GM19438 (cell line): ENCODE results near the gene RNF222.
"Not testable (repeated sequence)": the region's sequence is repeated elsewhere in the genome, so short reads cannot be mapped to it uniquely, and the experiment has no call there.

Source experiments
- ATAC-seq: cut with Tn5 transposase; IDR thresholded peaks from one replicate; pipeline ENCODE4 v1.9.1; 2021; ENCODE audit warnings: low read depth; ENCODE audit not compliant: unreplicated experiment

The RNF222 gene

DNA sequence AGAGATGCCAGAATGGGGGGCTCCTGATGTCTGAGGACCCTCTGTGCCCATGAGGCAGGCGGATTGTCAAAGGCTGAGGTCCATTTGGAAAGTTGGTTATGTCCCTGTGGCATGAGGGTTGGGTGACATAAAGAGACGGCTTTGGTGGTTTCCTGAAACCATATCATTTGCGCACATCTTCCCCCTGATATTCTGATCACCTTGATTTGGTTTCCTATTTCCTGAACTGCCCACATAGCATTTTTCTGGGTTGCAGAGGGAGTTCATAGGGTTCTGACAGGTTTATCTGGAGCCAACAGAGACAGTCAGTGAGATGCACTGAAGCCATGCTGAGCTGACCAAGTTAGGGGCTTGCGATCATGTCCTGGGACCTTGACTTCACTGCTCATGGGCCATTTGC lies 15.7 kb upstream of the RNF222 start:
- no peak for ATAC-seq

DNA sequence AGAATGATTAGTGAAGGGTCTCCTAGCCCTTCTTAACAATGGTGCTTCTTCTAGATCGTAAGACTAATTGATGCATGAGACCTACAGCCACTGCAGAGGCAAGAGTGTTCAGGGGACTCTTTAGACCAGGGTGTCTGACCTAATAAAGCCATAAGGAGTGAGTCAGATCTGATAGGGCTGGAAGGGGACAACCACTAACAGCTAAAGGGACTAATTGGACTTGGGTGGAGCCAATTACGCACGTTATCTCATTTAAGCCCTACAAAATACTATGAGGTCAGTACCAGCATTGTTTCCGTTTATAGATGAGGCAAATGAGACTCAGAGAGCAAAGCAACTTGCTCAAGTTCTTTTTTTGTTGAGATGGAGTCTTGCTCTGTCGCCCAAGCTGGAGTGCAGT lies 14.5 kb upstream of the RNF222 start:
- no peak for ATAC-seq

DNA sequence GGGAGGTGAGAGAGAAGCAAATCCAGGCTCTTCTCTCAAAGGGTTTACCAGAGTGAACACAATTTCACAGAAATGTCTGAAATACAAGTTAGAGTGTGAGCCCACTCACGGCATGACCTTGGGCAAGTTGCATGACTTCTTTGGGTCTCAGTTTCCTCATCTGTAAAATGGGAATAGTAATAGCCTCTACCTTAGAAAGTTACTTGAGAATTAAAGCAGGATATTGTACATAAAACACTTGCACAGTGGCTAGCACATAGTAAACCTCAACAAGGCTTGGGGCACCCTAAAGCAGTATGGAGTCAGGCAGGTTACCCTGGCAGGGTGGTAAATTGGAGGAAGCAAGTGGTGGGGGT lies 13.2 kb upstream of the RNF222 start:
- ATAC-seq = no peak

DNA sequence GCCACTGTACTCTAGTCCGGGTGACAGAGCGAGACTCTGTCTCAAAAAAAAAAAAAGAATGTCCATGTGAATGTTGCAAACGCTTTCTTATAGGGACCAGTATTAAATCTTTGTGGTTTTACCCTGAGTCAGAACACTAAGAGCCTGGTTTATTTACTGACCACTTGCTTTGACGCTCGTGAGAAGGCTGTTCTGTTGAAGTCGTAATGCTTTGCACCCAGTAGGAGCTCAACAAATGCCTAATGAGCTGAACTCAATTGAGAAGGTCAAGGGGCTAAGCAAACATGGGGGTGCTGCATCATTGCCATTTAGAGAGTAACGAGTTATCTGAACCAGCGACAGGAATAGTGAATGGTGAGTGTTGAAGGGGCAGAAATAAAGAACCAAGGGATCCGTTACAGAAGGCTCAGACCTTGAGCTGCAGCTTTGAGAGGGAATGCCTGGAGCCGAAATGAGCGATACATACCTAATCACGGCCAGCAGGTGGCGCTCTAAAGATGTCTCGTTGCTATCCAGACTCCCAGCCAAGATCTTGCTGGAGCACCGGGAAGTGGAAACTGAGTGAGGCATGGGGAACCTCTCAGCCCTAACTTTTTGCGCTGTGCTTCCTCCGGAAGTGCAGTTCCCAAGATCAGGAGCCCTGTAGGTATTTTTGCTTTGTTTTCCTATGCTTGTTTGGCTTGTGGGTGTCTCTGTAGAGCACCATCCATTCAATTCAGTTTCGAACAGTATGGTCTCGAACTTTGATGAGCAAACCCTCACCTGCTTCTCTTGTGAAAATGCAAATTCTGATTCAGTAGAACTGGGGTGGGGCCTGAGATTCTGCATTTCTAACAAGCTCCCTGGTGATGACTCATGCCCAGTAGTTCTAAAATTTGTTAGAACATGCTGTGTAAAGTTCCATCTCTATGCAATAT lies 12.6 kb upstream of the RNF222 start:
- no peak for ATAC-seq

DNA sequence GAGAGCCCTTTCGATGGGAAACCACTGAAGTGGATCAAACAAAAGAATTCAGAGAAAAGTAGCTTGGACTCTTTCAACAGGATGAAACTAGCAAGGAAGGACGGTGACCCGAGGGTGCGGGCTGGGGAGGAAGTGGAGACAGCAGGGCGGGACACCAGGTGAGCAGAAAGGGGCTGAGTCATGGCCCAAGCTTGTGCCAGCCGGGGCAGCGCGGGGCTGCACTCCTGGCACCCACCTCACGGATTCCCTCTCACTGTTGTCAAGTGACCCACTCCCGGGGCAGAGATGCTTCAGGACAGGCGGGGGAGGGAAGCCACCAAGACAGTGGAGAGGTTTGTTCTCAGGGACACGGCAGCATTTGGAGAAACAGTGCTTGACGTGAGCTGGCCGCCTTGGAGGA lies 10.7 kb upstream of the RNF222 start:
- no peak for ATAC-seq

DNA sequence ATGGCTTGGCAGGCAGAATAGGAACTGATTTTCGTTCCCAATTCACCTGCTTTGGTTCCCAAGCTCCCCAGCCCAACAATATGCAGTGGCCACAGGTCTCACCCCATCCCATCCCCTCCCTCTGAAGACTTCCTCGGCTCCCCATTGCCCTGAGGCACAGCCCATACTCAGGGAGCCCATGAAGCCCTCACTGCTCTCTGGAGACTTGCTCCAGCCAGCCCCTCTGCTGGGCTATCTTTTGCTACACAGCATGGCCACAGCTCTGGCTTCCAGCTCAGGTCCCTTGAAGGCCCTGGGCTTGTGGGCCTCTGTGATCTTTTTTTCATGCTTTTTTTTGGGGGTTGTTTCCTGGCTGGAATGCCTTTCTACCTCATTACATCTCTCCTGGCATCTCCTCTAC lies 8.5 kb upstream of the RNF222 start:
- no peak for ATAC-seq

DNA sequence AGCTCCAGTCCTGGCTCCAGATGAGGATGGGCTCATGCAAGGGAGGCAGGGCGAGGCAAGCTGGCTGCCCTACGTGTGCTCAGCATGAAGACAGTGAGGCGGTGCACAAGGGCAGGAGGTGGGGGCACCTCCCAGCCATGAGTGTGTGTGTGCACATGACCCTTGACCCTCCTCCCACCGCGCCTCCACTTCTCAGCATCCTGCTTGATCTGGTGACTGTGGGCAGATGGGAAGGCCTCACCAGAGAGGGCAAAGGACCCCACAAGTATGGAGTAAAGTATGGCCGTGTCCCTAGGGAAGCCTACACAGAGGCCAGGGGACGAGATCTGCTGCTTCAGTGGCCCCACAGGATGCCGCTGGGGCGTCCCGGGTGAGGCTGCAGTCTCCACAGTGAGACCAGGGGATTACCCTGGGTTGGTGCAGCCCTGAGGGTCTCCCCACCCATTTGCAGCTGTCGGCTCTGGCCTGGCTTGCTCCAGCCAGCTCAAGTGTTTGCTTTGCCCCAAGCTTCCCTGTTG lies 7.9 kb upstream of the RNF222 start:
- ATAC-seq = no peak

DNA sequence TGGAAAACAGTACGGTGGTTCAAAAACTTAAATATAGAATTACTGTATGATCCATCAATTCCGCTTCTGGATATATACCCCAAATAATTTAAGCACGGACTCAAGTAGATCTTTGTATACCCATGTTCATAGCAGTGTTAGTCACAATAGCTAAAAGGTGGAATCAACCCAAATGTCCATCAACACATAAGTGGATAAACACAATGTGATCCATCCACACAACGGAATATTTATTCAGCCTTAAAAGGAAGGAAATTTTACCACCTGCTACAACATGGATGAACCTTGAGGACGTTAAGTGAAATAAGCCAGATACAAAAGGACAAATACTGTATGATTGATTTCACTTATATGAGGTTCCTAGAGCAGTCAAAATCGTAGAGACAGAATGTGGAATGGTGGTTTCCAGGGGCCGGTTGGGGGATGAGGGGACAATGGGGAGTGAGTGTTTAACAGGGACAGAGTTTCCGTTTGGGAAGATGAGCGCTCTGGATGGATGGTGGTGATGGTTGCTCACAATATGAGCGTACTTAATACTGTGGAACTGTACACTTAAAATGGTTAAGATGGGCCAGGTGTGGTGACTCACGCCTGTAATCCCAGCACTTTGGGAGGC lies 5.4 kb upstream of the RNF222 start:
- no peak for ATAC-seq

DNA sequence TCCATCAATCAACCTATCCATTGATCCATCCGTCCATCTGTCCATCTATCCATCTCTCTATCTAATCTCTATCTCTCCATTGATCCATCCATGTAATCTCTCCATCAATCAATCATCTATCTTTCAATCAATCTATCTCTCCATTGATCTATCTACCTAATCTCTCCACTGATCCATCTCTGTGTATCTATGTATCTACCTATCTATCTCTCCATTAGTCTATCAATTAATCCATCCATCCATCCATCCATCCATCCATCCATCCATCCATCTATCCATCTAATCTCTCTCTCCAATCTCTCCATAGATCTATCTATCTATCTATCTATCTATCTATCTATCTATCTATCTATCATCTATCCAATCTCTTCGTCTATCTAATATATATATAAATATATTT lies 3.5 kb upstream of the RNF222 start:
- ATAC-seq = no peak

DNA sequence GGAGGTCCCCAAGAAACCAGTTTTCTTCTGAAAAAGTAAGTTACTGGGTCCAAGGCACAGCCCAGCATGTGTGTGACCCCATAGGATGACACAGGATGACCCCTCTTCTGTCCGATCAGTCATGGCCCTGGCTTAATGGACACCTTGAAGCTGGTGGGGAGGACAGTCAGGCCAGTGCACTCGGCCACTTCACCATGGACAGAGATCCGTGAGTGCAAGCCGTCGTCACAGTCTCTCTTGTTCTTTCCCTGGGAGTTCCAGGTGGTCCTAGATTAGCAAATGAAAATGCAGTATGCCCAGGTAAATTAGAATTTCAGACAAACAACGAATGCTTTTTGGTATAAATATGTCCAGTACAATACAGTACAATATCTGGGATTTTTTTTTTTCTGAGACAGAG lies 1.4 kb upstream of the RNF222 start:
- no peak for ATAC-seq

DNA sequence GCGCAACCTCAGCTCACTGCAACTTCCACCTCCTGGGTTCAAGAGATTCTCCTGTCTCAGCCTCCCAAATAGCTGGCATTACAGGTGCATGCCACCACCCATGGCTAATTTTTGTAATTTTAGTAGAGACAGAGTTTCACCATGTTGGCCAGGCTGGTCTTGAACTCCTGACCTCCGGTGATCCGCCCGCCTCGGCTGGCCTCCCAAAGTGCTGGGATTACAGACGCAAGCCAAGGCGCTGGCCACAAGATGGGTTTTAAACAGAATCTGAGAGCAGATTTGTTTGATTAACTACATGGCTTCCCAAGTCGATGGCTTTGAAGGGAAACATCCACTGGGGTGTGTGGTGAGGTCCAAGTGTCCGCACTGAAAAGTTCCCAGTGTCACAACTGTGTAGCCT lies 3.1 kb downstream of the RNF222 start:
- ATAC-seq = not testable (repeated sequence)

DNA sequence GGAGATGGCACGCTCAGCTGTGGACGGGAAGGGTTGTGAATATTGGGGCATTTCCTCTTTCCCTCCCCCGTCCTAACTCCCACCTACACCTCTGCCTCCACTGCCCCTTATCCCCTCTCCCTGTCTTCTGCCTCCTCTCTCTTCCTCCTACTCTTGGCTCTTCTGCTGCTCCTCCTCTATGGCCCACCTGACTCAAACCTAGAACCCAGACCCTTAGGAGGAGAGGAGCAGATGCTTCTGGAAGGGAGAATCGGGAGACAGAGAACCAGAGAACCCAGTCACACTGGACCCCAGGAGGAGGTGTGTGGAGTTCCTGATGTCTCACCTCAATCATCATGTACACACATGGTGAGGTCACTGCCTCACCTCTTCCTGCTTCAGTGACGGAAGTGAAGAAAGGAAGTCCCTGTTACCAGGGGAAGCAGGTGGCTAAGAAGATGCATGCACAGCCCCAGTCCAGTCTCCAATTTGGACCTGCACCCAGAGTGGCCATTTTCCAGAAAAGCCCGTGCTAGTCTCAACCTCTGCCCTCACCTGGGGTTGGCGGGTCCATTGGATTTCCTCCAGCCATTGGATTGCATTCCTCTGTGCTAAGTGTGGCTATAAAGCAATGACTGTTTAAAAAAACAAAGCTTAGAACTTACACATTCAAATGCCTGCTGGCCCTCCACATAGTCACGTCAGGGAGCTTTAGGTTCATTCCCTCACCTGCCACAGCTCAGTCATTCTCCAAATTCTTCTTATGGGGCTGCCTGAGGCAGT lies 4.0 kb downstream of the RNF222 start:
- no peak for ATAC-seq

DNA sequence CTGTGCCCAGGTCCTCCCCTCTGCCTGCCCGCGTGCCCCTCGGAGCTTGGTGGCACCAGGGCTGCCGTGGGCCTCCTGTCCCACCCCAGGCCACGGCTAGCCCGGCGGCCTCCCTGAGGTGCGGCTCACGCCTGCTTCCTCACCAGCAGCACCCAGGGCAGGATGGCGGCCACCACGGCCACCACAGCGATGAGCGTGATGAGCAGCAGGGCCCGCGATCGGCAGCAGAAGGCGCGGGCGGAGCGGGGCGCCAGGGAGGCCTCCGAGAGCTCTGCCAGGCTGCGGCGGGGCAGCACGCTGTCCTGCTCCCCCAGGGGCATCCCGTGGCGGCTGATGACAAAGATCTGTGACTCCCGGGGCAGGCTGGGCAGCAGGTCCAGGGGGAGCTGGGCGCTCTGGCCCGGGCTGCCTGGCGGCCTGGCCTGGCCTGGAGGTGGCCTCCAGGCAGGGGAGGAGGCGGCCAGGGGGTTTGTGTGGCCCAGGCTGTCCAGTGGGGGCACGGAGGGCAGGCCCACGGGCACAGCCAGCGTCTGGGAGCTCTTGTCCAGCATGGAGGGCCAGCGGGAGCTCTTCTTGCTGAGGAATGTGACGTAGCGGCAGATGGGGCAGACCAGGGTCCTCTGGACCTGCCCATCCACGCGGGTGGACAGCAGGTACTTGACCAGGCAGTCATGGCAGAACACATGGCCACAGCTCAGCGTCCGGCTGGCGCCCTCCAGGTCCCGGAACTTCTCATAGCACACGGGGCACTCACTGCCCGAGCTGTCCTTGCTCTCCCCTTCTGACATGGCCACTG lies 4.8 kb downstream of the RNF222 start:
- ATAC-seq = no peak

DNA sequence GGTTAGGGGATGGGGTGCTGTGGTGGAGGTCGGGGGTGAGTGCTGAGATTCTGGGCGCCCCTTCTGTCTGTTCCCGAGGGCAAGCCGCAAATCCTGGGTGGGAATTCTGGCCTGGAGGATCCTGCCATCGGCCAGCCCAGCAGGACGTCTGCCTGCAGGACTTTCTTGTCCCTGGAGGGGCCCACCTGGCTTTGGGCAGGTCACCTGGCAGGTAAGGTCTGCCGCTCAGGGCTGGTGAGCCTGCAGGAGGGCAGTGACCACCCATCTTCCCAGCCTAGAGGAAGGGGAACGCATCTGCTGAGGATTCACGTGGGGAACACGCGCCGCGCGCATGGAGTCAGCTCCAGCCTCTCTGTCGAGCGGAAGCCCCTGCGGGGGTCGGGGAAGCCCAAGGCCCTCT lies 5.4 kb downstream of the RNF222 start:
- no peak for ATAC-seq

DNA sequence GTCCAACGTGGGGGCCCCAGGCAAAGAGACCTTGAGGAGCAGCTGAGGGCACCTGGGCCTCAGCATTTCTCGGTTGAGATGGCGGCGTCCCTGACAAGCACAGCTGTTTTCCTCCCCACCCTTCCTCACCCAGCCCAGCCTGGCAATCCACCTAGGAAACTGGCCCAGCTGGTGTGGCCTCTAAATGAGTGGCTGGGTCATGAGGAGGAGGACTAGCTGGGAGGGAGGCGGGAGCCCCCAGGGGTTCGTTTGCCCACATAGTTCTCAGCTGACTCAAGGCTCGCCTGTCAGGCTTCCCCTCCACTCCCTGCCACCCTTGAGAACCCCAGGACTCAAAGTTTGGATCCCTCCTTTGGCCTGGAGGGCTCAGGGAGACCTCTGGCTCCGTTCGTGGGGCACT lies 5.9 kb downstream of the RNF222 start:
- no peak for ATAC-seq

DNA sequence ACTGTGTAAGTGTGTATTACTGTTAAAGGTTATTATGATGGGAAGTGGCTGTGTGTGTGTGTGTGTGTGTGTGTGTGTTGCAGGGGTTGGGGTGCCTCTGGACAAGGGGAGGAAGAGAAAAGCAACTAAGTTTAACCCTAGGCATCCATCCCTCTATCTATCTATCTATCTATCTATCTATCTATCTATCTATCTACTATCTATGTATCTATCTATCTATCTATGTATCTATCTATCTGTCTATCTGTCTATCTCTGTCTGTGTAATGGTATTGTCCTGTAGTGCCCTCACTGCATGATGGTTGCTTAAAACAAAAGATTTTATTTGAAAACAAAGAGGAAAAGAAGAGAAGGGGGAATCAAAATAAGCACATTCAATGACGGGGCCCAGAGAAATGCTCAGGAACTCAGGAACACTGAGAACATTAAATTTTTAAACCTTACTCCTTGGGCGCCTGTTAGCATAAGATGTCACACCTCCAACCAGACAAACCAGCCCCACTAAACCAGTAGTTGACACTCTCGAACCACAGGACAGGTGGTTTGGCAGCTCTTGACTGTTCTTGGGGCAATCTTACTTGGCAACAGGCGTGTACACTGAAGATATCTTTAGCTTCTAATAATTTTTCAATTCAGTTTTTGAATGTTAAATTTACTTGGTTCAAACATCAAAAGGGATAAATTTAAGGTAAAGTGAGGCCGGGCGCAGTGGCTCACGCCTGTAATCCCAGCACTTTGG lies 9.5 kb downstream of the RNF222 start:
- no peak for ATAC-seq

DNA sequence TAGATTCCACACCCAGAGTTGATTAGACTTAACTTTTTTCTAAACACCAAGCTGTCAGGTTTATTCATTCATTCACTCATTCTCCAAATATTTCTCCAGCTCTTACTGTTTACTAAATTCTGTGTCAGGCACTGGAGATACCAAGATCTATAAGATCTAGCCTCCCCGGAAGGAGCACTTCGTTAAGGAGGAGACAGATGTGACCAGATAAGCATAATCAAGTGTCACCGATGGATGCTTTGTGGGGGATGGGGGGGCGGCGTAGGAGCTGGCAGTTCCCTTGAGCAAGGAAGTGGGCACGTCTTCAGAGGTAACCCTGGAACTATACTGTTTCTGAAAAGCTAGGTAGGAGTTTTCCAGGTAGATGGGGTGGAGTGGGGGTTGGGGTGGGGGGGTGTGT lies 10.8 kb downstream of the RNF222 start:
- ATAC-seq = no peak

DNA sequence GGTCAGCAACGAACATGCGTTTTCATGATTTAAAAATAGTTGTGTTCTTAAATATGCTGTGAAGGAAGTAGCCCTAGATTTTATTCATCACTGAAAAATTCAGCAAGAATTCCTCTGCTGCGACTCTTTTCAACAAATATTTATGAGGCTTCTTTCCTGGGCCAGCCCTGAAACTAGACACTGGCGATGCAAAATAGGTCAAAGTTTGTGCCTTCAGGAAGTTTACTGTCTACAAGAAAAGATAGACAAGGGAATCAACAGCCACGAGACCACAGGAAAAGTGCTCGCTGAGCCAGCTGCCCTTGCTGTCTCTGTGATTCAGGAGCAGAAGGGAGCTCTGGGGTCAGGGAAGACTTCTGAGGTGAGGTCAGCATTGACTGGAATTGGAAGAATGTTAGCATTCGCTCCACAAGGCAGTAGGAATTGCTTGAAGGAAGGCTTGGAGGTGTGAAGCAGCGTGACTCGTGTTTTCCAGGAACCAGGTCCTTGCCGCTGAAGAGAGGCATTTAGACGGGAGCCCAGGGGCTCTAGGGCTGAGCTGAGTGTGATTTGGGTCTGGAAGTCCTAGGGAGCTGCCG lies 12.7 kb downstream of the RNF222 start:
- no peak for ATAC-seq

DNA sequence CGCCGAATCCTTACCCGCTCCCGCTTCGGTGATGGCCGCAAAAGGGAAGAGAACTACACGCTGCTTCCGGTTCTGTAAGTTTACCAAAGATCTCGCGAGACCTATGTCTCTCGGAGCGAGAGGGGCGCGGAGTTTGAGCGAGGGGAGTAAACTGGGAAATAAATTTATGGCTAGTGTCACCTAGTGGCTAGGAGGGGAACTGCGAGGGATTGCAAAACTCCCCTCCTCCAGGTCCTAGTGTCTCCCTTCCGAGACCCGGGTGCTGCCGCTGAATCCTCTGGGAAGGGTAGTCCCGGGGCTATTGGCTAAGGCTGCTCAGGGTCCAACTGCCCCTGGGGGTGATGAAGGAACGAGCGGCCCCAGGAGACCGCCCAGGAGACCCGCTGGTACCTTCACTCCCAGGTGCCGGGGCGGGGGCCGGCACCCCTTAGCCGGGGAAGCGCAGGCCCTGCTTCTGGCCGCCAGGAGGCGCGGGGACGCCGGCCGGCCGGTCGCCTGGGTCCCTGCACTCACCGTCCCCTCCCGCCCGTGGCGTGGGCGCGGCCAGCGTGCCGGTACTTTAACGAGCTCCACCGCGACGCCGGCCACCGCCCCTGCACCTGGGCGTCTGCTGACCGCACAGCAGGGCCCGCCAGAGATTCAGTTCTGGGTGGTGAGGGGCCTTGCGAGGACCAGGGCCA lies 14.3 kb downstream of the RNF222 start, which contains the start of gene RPL26:
TSS of gene RPL26 (minus strand) at position 51 of the 680 bp plus-strand sequence. CDS start 883 bp downstream, outside the sequence.
- ATAC-seq = peak; percentile 80
